GM21717 (cell line): ENCODE data around the gene PTGDS.

Source experiments
- ATAC-seq: cut with Tn5 transposase; IDR thresholded peaks from one replicate; pipeline ENCODE4 v1.9.1; 2021; ENCODE audit warnings: mild to moderate bottlenecking, moderate library complexity; ENCODE audit not compliant: unreplicated experiment

PTGDS gene

DNA sequence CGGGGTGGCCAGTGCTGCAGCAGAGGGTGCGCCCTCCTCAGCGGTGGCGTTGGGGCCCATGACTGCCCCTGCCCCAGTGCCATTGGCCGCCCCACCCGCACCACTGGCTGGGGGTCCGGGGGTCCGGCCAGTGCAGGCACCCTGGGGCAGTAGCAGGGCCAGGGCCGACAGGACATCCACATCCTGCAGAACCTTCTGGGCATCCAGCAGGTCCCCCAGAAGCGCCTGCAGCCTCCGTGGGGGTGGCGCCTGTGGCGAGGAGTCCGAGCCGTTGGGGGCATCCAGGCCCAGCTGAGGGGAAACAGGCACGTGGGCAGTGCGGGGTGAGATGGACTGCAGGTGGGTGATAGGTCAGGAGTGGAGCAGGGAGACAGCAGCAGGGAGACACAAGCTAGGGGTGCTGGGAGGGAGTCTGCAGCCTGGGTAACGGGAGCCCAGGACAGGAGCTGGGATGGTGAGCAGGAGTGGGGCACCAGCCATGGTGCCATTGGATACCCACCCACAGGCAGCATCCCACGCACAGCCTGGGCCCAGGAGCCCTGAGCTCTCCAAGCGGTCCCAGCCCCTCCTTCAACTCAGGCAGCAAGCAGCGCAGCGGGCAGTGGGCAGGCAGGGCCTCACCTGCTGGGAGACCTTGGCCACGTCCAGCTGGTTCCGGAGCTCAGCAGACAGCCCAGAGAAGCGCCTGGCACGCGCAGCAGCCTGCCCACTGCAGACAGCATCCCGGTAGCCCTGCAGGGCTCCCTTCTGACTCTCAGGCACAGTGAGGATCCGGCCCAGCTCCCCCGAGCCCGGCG lies 43.7 kb downstream of the PTGDS start:
- no peak for ATAC-seq

DNA sequence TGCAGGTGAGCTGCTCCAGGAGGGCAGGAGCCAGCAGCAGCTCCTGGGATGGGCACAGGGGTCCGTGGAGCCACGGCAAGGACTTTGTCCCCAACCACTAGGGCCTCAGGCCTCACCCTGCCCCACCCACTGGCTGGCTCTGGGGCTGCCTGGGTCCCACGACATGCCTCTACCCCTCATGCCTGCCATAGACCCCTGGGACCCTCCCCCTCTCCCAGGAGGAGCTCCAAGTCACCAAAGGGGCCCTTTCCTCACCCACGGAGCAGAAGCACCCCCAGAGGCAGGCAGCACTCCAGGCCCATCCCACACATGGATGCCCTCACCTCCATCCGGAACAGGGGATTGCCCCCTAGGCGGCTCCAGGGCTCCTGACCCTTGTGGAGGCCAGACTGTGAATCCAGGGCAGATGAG lies 44.3 kb downstream of the PTGDS start:
- no peak for ATAC-seq

- ATAC-seq, result no peak
Observed at GRCh38 chr9:137021979-137022661, 44.8 kb downstream of the PTGDS start.

GRCh38 chr9:137022662-137023008 lies 45.3 kb downstream of the PTGDS start:
- no peak for ATAC-seq

- no peak for ATAC-seq
Observed at GRCh38 chr9:137023157-137023556, 45.9 kb downstream of the PTGDS start.

- ATAC-seq, result no peak
Observed at GRCh38 chr9:137023583-137023991, 46.3 kb downstream of the PTGDS start.

- no peak for ATAC-seq
Observed at GRCh38 chr9:137025517-137025966, 48.2 kb downstream of the PTGDS start.

- ATAC-seq, result no peak
Observed at GRCh38 chr9:137026384-137026783, 49.1 kb downstream of the PTGDS start.

DNA sequence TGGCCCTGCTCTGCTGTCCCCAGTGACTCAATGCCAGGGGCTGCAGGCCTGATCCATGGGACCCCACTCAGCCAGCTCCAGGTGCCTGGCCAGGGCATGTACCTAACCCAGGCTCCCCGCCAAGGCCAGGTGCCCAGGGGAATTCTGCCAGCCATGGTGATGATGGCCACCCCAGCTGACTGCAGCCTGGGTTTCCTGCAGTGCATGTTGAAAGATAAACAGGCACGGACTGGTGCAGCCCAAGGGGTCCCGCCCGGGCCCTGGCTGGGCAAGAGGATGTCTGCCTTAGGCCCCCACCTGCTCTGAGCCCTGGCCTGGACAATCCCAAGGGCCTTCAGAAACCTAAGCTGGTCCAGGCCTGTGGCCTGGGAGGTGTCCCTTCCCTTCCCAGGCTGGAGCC lies 49.5 kb downstream of the PTGDS start:
- no peak for ATAC-seq

DNA sequence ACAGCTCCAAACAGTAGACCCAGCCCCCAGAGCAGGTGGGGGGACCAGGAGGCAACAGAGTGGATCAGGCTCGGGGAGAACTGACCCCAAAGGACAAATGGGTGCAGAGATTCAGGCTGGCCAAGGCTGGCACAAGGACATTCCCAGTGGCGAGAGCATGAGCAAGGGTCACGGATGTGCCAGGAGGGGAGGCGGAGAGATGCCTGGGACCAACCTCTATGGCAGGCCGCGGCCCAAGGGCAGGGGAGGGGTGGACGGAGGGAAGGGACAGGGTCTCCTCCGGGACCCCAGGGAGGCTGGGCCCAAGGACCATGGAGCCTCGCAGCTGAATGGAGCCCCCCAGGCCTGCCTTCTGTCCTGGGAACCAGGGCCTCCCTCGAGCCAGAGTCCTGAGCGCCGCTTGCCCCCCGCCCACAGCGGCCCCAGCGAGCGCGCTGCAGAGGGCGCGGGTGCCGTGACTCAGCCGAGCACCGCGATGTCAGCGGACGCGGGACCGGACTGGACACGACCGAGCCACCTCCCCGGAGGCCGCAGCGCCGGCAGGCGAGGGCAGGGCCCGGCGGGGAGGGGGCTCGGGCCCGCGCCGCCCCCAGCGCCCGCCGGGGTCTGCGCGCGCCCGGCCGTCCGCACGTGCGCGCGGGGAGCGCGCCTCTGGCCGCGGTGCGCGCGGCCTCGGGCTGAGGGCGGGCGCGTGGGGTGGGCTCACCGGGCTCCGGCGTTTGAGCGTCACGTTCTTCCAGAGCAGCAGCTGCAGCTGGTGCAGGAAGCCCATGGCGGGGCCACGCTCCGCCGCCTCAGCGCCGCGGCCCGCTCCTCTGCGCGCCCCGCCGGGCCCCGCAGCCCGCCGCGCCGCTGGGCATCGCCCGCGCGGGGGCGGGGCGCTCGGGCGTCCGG lies 50.3 kb downstream of the PTGDS start, which contains the start of gene ABCA2:
ABCA2 (minus strand) TSS at position 869 of the 894 bp plus-strand sequence; CDS start at position 772, 97 bp downstream.
- no peak for ATAC-seq

- no peak for ATAC-seq
Observed at GRCh38 chr9:137028263-137029057, 51.2 kb downstream of the PTGDS start.

DNA sequence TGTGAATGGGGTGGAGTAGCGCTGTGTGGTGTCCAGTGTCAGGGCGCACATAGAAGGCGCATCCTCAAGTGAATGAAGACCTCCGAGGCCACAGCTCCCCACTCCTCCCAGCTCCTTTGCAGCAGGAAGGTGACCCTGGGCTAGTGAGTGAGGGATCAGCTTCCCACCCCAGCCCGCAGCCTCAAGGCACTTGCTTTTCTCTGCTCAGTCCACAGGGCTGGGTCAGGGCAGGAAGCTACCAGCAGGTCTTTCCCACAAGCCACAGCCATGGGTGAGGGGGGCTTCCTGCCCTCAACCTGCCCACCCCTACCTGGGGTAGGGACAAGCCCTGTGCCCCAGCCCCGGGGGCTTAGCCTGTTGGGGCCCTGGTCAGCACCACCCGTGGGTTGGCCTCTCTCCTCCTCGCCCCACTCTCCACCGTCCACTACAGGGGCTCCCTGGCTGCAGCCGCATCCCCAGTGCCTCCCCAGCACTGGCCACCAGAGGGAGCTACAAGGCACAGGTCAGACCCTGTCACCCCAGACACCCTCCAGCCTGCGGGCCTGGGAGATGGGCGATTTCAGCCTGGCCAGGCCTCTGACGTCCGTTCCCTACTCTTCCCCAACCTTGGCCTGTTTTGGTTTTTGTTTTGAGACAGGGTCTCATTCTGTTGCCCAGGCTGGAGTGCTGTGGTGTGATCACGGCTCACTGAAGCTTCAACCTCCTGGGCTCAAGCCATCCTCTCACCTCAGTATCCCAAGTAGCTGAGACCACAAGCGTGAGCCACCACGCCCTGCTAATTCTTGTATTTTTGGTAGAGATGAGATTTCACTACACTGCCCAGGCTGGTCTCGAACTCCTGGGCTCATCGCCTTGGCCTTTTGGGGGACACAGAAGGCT lies 52.0 kb downstream of the PTGDS start:
- ATAC-seq, result no peak

DNA sequence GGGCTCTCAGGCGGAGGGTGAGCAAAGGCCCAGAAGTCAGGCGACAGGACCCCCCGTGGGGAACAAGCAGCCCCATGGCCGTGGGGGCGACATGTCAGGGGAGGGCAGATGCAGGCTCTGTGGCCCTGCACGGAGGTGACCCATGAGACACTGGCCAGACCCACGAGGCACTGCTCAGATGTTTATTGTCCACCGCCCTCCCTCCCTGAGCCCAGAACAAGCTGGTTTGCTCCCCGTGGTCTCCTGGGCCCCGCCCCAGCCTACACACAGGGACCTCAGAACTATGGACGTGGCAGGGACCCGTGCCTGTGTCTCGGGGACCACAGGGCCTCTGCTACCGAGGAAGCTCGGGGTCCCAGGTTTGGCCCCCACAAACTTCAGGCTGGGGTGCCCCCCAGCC lies 52.7 kb downstream of the PTGDS start:
- ATAC-seq, result no peak

- ATAC-seq, result no peak
Observed at GRCh38 chr9:137030538-137031527, 53.5 kb downstream of the PTGDS start.
